LNCAP (cell line): ENCODE results near the gene AICDA.

Experiments
- CTCF ChIP-seq: fragments of 450-650 bp; IDR thresholded peaks from 2 replicates; pipeline ENCODE4 v1.5.1; 2017; ENCODE audit warnings: mild to moderate bottlenecking

AICDA gene

GRCh38 chr12:8603856-8604255 is 8.8 kb downstream of the AICDA start:
- no peak for TF ChIP-seq CTCF

- no peak for TF ChIP-seq CTCF
Observed at GRCh38 chr12:8603286-8603685, 9.4 kb downstream of the AICDA start.

GRCh38 chr12:8596561-8596960 is 16.1 kb downstream of the AICDA start:
- no peak for TF ChIP-seq CTCF

GRCh38 chr12:8594072-8594471 is 18.6 kb downstream of the AICDA start:
- no peak for TF ChIP-seq CTCF

GRCh38 chr12:8593246-8593645 is 19.4 kb downstream of the AICDA start:
- no peak for TF ChIP-seq CTCF

- TF ChIP-seq CTCF: no peak
Observed at GRCh38 chr12:8590842-8591545, 21.7 kb downstream of the AICDA start.

- TF ChIP-seq CTCF: no peak
Observed at GRCh38 chr12:8589679-8590078, 23.0 kb downstream of the AICDA start.

- no peak for TF ChIP-seq CTCF
Observed at GRCh38 chr12:8584004-8584403, 28.7 kb downstream of the AICDA start.
